Transverse colon (tissue), 4 donors: Measurements from ENCODE around the gene OTOR. TPM values are rescaled to one million over a fixed set of nuclear protein-coding genes. Genes with fewer than 3 reads are reported as not detected.

Experiments used
- DNase-seq: peaks from one replicate; pipeline ENCODE4 v3.0.0-alpha.2; 2019
- H3K27ac ChIP-seq, 4 donors: fragments of 200-600 bp; sonication (generic); 2 replicates each; pipeline ENCODE4 v1.5.1; 2016 to 2018; ENCODE audit warnings: inconsistent platforms in 4 of 4
- H3K27me3 ChIP-seq: fragments of 200-600 bp; sonication (generic); 2 replicates; pipeline ENCODE4 v1.5.1; 2017; ENCODE audit warnings: inconsistent platforms
- H3K36me3 ChIP-seq, 4 donors: fragments of 200-600 bp; sonication (generic); 2 replicates each; pipeline ENCODE4 v1.5.1; 2017 to 2019; ENCODE audit warnings: inconsistent platforms in 4 of 4
- H3K4me1 ChIP-seq, 4 donors: fragments of 200-600 bp; sonication (generic); 2 replicates each; pipeline ENCODE4 v1.5.1; 2017 to 2020; ENCODE audit warnings: inconsistent platforms in 4 of 4
- H3K4me3 ChIP-seq, 4 donors: fragments of 200-600 bp; sonication (generic); 1 replicate in 1 of 4; 2 replicates in 3 of 4; pipeline versions ENCODE4 v1.5.1 to v1.6.1; 2017 to 2019; ENCODE audit warnings: inconsistent platforms in 4 of 4
- H3K9me3 ChIP-seq, 2 donors: fragments of 200-600 bp; sonication (generic); 2 replicates each; pipeline ENCODE4 v1.5.1; 2017 to 2019; ENCODE audit warnings: inconsistent platforms in 2 of 2
- CTCF ChIP-seq, 5 experiments: fragments of 200-600 bp in 3 of 5; fragments of 450-650 bp in 2 of 5; sonication (generic) in 3 of 5; IDR thresholded peaks; 1 replicate in 2 of 5; 2 replicates in 3 of 5; pipeline ENCODE4 v1.5.1; 2016 to 2017; ENCODE audit warnings: antibody characterized with exemption in 5 of 5, inconsistent platforms in 3 of 5, mild to moderate bottlenecking in 2 of 5, moderate library complexity in 1 of 5
- EP300 ChIP-seq: sonication (generic); formaldehyde crosslinking; IDR thresholded peaks from one replicate; pipeline ENCODE4 v1.6.1; 2017; ENCODE audit warnings: antibody characterized with exemption, low read depth
- POLR2A ChIP-seq: fragments of 450-650 bp; IDR thresholded peaks from one replicate; pipeline ENCODE4 v1.6.1; 2016; ENCODE audit warnings: antibody characterized with exemption, mild to moderate bottlenecking, moderate library complexity
- POLR2AphosphoS5 ChIP-seq, 3 donors: sonication (generic); formaldehyde crosslinking; IDR thresholded peaks; one replicate each; pipeline ENCODE4 v1.6.1; 2016; ENCODE audit warnings: antibody characterized with exemption in 3 of 3
- WGBS, 2 donors: methylation state at CpG; one replicate each; pipeline ENCODE4 v1.1.5; 2018; ENCODE audit warnings: low coverage in 1 of 2; 5-methylcytosine and 5-hydroxymethylcytosine counted together
- in situ Hi-C, 4 donors: fragments of 200-750 bp; cut with MboI; loops; one replicate each; pipeline versions ENCODE4 v1.15.0 to v1.15.1; 2017; ENCODE audit warnings: low sequenced_read_pairs in 3 of 4, low pct_ligation_motif_present in 1 of 4, low pct_unique_long_range_greater_than_20kb in 1 of 4
- intact Hi-C: fragments of 100-400 bp; cut with DNase I; formaldehyde crosslinking; loops from one replicate; pipeline ENCODE4 v1.15.1; 2023; ENCODE audit warnings: low total_unique reads
- total RNA-seq, 4 donors: library from RNA; depleted of rRNA; stranded (reverse); fragments of >200 nt; gene quantifications; one replicate each; pipeline ENCODE4 v1.1.0, GENCODE V29; 2016

Gene OTOR, protein sequence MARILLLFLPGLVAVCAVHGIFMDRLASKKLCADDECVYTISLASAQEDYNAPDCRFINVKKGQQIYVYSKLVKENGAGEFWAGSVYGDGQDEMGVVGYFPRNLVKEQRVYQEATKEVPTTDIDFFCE
- not detected for total RNA-seq

DNA sequence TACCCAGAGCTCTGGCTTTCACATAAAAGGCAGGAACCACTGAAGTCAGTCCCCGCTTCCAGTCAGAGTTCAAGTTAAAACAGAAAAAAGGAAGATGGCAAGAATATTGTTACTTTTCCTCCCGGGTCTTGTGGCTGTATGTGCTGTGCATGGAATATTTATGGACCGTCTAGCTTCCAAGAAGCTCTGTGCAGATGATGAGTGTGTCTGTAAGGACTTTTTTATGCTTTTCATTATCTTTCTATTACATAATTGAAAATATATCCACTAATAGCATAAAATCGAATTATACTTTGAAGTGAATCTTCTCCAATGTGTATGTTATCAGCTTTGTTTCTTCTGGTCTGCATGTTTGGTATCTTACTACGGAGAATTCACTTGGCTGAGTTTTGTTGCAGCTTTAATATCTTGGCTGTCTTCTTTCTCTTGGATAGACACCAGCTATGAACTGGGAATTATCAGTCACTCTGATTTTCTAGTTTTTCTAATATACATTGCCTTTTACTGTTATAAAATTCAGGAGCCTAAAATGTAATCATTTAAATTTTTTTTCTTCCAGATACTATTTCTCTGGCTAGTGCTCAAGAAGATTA lies at the start of gene OTOR:
Gene OTOR, plus strand, starts transcription at position 51 of the 593 bp plus-strand sequence. Its CDS starts 44 bp downstream, at position 95.
- 69 to 77% methylated on average over 5 of the region's 5 CpGs for WGBS, 2 donors
- Histone ChIP-seq H3K4me1 (no peaks in the 10 kb centered on the region), H3K4me3 (no peak within 1 kb of the TSS), H3K9me3 (no peaks in the 10 kb centered on the region), H3K27me3 (no peaks in the 10 kb centered on the region), H3K27ac (no peak within 1 kb of the TSS), H3K36me3 (no peaks in the 10 kb centered on the region)
- in situ Hi-C loops, result loop anchor here in 1 of 4 donors (25.0 kb wide), 1 partner anchor 236 kb away; no protein-coding TSS in a partner anchor
- intact Hi-C loops, result no loop called here
- no peak for DNase-seq
- TF ChIP-seq POLR2A, result no peak
- no peak for TF ChIP-seq CTCF (IDR thresholded peaks at IDR 0.05)
- TF ChIP-seq POLR2AphosphoS5 (IDR thresholded peaks at IDR 0.05), result no peak
- no peak for TF ChIP-seq EP300

DNA sequence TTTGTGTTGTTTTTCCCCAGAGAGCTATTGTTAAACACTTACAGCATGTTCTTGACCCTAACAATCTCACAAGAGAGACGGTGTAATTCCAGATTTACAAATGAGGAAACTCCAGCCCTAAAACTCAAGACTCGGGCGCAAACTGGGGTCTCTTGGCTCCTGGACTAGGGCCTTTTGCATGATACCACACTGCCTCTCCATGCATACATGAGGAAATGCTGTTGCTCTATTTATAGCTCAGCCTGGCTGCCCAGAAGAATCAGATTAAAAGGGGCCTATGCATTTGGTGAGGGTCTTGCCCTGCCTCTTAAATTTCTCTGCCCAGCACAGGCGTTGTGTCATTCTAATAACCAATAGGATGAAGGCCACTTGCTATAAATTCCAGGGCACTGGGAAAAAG lies 48.9 kb upstream of the OTOR start:
- no peaks in the 10 kb centered on the region for H3K36me3 ChIP-seq
- intact Hi-C loops (no loop called here), in situ Hi-C loops (no loop called here)
- no peak for DNase-seq
- no peaks in the 10 kb centered on the region for H3K4me1 ChIP-seq
- no peak overlapping the region for H3K27ac ChIP-seq
- H3K9me3 ChIP-seq, result no peaks in the 10 kb centered on the region
- H3K27me3 ChIP-seq, result no peaks in the 10 kb centered on the region
- no peak for TF ChIP-seq POLR2AphosphoS5 (IDR thresholded peaks at IDR 0.05)
- no peak for TF ChIP-seq POLR2A
- no peak for TF ChIP-seq CTCF (IDR thresholded peaks at IDR 0.05)
- no peak for TF ChIP-seq EP300
- no peak overlapping the region for H3K4me3 ChIP-seq
- 71% methylated on average over 4 of the region's 4 CpGs; no CpG with 5 or more reads in 1 of the 2 donors for WGBS, 2 donors

GRCh38 chr20:16701296-16701695 lies 46.9 kb upstream of the OTOR start:
- intact Hi-C loops, result no loop called here
- no peak for TF ChIP-seq EP300
- TF ChIP-seq CTCF (IDR thresholded peaks at IDR 0.05), result peak in 2 of 5 experiments; percentile 8 to 12
- Histone ChIP-seq H3K27ac (no peak overlapping the region), H3K27me3 (no peaks in the 10 kb centered on the region), H3K36me3 (no peaks in the 10 kb centered on the region), H3K9me3 (no peaks in the 10 kb centered on the region), H3K4me3 (no peak overlapping the region), H3K4me1 (no peaks in the 10 kb centered on the region)
- in situ Hi-C loops, result loop anchor here in 1 of 4 donors (25.0 kb wide), 1 partner anchor 164 kb away; no protein-coding TSS in a partner anchor
- 60 to 75% methylated on average over 3 of the region's 3 CpGs for WGBS, 2 donors
- no peak for DNase-seq

DNA sequence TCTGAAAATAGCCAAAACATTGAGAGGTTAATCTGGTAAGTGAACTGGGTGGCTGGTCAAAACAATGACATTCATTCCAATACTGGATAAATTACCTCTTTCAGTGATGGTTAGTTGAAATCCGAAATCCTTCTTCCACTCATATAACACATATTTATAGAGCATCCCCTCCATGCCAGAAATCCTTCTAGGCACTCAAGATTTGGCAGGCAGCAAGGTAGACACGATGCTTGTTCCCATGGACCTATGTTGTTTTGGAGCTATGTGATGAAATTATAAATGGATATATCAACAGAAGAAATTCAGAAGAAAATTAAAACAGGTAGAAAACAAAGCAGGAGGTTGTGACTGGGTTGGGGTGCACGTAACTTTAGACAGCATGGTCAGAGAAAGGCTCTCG lies 44.6 kb upstream of the OTOR start:
- Histone ChIP-seq H3K9me3 (no peaks in the 10 kb centered on the region), H3K4me3 (no peak overlapping the region), H3K27ac (no peak overlapping the region), H3K36me3 (no peaks in the 10 kb centered on the region), H3K4me1 (no peaks in the 10 kb centered on the region), H3K27me3 (no peaks in the 10 kb centered on the region)
- DNase-seq, result no peak
- intact Hi-C loops, result no loop called here
- TF ChIP-seq POLR2A, result no peak
- no peak for TF ChIP-seq EP300
- TF ChIP-seq POLR2AphosphoS5 (IDR thresholded peaks at IDR 0.05), result no peak
- no peak for TF ChIP-seq CTCF (IDR thresholded peaks at IDR 0.05)
- 80 to 89% methylated on average over 2 to 4 of the region's 4 CpGs for WGBS, 2 donors
- in situ Hi-C loops, result loop anchor here in 1 of 4 donors (25.0 kb wide), 1 partner anchor 166 kb away; no protein-coding TSS in a partner anchor
